ENCODE measurements around the gene OXGR1.

DNA sequence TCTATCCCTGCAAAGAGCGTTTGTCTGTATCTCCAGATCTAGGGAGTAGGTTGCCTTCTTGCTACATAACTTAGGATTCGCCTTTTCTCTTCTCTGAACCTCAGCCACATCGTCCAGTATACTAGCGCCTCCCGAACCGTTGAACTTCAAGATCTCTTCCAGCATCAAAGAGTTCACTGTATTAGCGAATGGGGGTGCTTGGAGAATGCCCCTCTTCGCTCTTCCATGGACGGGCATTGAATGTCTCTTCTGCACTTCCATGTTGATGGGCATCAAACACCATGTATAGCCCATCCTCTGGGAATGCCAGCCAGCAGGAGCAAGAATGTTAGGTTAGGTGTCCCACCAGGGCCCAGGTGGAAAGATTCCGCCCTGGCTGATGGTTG lies 575 bp upstream of the OXGR1 start:
- no peak for TF ChIP-seq RCOR1 (IDR thresholded peaks at IDR 0.05; ENCODE audit: insufficient replicate concordance, low read length)
- no peak for TF ChIP-seq POLR2A (IDR thresholded peaks at IDR 0.05; ENCODE audit: low read depth, low read length)
- TF ChIP-seq, protein P1, sequence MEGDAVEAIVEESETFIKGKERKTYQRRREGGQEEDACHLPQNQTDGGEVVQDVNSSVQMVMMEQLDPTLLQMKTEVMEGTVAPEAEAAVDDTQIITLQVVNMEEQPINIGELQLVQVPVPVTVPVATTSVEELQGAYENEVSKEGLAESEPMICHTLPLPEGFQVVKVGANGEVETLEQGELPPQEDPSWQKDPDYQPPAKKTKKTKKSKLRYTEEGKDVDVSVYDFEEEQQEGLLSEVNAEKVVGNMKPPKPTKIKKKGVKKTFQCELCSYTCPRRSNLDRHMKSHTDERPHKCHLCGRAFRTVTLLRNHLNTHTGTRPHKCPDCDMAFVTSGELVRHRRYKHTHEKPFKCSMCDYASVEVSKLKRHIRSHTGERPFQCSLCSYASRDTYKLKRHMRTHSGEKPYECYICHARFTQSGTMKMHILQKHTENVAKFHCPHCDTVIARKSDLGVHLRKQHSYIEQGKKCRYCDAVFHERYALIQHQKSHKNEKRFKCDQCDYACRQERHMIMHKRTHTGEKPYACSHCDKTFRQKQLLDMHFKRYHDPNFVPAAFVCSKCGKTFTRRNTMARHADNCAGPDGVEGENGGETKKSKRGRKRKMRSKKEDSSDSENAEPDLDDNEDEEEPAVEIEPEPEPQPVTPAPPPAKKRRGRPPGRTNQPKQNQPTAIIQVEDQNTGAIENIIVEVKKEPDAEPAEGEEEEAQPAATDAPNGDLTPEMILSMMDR (conservative IDR thresholded peaks at IDR 0.05; ENCODE audit: low read depth, low read length): no peak
- TF ChIP-seq RFX5 (IDR thresholded peaks at IDR 0.05; ENCODE audit: low read depth, low read length): no peak
- TF ChIP-seq MXI1 (IDR thresholded peaks at IDR 0.05; ENCODE audit: borderline replicate concordance, low read depth, low read length): no peak
- no peak for TF ChIP-seq MAZ (IDR thresholded peaks at IDR 0.05; ENCODE audit: borderline replicate concordance, low read depth, low read length)
- TF ChIP-seq BHLHE40 (IDR thresholded peaks at IDR 0.05; ENCODE audit: low read depth, low read length): no peak
- TF ChIP-seq RAD21 (IDR thresholded peaks at IDR 0.05; ENCODE audit: low read length): no peak
